ENCODE measurements around the gene ACTL6B. TPM values are rescaled to one million over a fixed set of nuclear protein-coding genes. Genes with fewer than 3 reads are reported as not detected.

The ACTL6B gene
- total and polyA plus RNA-seq, 9 of the 15 experiments (the other 6 are each of a cell fraction or from before 2014, with no cell fraction given) = not detected

DNA sequence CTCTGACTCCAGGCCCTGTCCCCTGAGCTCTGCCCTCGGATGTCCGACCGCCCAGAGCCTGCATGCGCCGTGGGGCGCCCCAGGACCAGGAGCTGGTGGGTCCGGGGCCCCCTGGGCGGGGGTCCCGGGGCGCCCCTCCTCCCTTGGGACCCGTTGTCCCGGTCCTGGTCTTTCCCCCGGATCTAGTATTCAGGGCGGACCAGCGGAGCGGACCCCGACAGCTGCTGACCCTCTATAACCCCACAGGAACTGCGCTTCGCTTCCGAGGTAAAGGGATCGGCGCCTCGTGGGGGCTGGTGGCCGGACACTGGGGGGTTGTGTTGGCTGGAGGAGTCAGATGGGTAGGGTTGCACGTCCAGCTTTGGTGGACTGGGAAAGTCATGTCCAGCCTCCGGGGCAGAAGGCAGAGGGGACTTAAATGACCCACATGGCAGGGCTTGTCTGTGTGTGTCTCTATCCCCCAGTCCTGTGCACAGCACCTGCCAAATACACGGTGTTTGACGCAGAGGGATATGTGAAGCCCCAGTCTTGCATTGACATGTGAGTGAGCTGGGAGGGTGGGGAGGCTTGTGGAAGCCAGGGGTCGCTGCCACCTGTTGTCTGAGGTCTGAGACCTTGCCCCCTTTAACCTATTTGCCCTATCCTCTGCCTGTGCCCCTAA, 43.4 kb downstream of the ACTL6B start (continued):
- TF ChIP-seq, protein P1, sequence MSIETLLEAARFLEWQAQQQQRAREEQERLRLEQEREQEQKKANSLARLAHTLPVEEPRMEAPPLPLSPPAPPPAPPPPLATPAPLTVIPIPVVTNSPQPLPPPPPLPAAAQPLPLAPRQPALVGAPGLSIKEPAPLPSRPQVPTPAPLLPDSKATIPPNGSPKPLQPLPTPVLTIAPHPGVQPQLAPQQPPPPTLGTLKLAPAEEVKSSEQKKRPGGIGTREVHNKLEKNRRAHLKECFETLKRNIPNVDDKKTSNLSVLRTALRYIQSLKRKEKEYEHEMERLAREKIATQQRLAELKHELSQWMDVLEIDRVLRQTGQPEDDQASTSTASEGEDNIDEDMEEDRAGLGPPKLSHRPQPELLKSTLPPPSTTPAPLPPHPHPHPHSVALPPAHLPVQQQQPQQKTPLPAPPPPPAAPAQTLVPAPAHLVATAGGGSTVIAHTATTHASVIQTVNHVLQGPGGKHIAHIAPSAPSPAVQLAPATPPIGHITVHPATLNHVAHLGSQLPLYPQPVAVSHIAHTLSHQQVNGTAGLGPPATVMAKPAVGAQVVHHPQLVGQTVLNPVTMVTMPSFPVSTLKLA (conservative IDR thresholded peaks at IDR 0.05) = peak; percentile 14 to 39; a peak in 2 of 4 replicates
- TF ChIP-seq ZBTB8A (IDR thresholded peaks at IDR 0.05; ENCODE audit: partially characterized antibody) (no peak), HDAC1 (IDR thresholded peaks at IDR 0.05) (0 out of 4 replicates have a peak, but pooled peaks of 1 of the 2 experiments have one; percentile 17), HDGF (IDR thresholded peaks at IDR 0.05) (0 out of 2 replicates have a peak, but pooled peaks have one; percentile 10), ZNF764 (CRISPR knock-in tag; IDR thresholded peaks at IDR 0.05; ENCODE audit: low read depth) (peak; percentile 94), ZNF695 (CRISPR knock-in tag; IDR thresholded peaks at IDR 0.05) (no peak)
- TF ChIP-seq, protein P2, sequence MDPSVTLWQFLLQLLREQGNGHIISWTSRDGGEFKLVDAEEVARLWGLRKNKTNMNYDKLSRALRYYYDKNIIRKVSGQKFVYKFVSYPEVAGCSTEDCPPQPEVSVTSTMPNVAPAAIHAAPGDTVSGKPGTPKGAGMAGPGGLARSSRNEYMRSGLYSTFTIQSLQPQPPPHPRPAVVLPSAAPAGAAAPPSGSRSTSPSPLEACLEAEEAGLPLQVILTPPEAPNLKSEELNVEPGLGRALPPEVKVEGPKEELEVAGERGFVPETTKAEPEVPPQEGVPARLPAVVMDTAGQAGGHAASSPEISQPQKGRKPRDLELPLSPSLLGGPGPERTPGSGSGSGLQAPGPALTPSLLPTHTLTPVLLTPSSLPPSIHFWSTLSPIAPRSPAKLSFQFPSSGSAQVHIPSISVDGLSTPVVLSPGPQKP (CRISPR knock-in tag; IDR thresholded peaks at IDR 0.05) = no peak
- TF ChIP-seq, protein P3, sequence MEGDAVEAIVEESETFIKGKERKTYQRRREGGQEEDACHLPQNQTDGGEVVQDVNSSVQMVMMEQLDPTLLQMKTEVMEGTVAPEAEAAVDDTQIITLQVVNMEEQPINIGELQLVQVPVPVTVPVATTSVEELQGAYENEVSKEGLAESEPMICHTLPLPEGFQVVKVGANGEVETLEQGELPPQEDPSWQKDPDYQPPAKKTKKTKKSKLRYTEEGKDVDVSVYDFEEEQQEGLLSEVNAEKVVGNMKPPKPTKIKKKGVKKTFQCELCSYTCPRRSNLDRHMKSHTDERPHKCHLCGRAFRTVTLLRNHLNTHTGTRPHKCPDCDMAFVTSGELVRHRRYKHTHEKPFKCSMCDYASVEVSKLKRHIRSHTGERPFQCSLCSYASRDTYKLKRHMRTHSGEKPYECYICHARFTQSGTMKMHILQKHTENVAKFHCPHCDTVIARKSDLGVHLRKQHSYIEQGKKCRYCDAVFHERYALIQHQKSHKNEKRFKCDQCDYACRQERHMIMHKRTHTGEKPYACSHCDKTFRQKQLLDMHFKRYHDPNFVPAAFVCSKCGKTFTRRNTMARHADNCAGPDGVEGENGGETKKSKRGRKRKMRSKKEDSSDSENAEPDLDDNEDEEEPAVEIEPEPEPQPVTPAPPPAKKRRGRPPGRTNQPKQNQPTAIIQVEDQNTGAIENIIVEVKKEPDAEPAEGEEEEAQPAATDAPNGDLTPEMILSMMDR (IDR thresholded peaks at IDR 0.05 in 2 of 3, conservative IDR thresholded peaks at IDR 0.05 in 1 of 3; ENCODE audit: insufficient read depth in 2 of 3, low read depth in 1 of 3, low read length in 3 of 3) = peak; percentile 51 to 55 (median 53); a peak in 5 of 6 replicates
- TF ChIP-seq, protein P4, sequence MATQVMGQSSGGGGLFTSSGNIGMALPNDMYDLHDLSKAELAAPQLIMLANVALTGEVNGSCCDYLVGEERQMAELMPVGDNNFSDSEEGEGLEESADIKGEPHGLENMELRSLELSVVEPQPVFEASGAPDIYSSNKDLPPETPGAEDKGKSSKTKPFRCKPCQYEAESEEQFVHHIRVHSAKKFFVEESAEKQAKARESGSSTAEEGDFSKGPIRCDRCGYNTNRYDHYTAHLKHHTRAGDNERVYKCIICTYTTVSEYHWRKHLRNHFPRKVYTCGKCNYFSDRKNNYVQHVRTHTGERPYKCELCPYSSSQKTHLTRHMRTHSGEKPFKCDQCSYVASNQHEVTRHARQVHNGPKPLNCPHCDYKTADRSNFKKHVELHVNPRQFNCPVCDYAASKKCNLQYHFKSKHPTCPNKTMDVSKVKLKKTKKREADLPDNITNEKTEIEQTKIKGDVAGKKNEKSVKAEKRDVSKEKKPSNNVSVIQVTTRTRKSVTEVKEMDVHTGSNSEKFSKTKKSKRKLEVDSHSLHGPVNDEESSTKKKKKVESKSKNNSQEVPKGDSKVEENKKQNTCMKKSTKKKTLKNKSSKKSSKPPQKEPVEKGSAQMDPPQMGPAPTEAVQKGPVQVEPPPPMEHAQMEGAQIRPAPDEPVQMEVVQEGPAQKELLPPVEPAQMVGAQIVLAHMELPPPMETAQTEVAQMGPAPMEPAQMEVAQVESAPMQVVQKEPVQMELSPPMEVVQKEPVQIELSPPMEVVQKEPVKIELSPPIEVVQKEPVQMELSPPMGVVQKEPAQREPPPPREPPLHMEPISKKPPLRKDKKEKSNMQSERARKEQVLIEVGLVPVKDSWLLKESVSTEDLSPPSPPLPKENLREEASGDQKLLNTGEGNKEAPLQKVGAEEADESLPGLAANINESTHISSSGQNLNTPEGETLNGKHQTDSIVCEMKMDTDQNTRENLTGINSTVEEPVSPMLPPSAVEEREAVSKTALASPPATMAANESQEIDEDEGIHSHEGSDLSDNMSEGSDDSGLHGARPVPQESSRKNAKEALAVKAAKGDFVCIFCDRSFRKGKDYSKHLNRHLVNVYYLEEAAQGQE (IDR thresholded peaks at IDR 0.05; ENCODE audit: borderline replicate concordance) = peak; percentile 45; the same call in 1 of the 2 replicates
- TF ChIP-seq, protein P4 (CRISPR knock-in tag; IDR thresholded peaks at IDR 0.05; ENCODE audit: low read depth) = no peak

Data from K562 (cell line).